Transverse colon (tissue), 4 donors: ENCODE results near the gene ASCL5.

Source experiments
- EP300 ChIP-seq: sonication (generic); formaldehyde crosslinking; IDR thresholded peaks from one replicate; pipeline ENCODE4 v1.6.1; 2017; ENCODE audit warnings: antibody characterized with exemption, low read depth
- POLR2A ChIP-seq: fragments of 450-650 bp; IDR thresholded peaks from one replicate; pipeline ENCODE4 v1.6.1; 2016; ENCODE audit warnings: antibody characterized with exemption, mild to moderate bottlenecking, moderate library complexity
- POLR2AphosphoS5 ChIP-seq, 3 donors: sonication (generic); formaldehyde crosslinking; IDR thresholded peaks; one replicate each; pipeline ENCODE4 v1.6.1; 2016; ENCODE audit warnings: antibody characterized with exemption in 3 of 3
- TF ChIP-seq, protein P1 (sequence below), 5 experiments: fragments of 200-600 bp in 3 of 5; fragments of 450-650 bp in 2 of 5; sonication (generic) in 3 of 5; IDR thresholded peaks; 1 replicate in 2 of 5; 2 replicates in 3 of 5; pipeline ENCODE4 v1.5.1; 2016 to 2017; ENCODE audit warnings: antibody characterized with exemption in 5 of 5, inconsistent platforms in 3 of 5, mild to moderate bottlenecking in 2 of 5, moderate library complexity in 1 of 5

GRCh38 chr1:201112926-201113325 lies 14.1 kb downstream of the ASCL5 start:
- TF ChIP-seq, protein P1, sequence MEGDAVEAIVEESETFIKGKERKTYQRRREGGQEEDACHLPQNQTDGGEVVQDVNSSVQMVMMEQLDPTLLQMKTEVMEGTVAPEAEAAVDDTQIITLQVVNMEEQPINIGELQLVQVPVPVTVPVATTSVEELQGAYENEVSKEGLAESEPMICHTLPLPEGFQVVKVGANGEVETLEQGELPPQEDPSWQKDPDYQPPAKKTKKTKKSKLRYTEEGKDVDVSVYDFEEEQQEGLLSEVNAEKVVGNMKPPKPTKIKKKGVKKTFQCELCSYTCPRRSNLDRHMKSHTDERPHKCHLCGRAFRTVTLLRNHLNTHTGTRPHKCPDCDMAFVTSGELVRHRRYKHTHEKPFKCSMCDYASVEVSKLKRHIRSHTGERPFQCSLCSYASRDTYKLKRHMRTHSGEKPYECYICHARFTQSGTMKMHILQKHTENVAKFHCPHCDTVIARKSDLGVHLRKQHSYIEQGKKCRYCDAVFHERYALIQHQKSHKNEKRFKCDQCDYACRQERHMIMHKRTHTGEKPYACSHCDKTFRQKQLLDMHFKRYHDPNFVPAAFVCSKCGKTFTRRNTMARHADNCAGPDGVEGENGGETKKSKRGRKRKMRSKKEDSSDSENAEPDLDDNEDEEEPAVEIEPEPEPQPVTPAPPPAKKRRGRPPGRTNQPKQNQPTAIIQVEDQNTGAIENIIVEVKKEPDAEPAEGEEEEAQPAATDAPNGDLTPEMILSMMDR (IDR thresholded peaks at IDR 0.05): no peak
- no peak for TF ChIP-seq EP300
- TF ChIP-seq POLR2A: no peak
- TF ChIP-seq POLR2AphosphoS5 (IDR thresholded peaks at IDR 0.05): no peak
